H1 (cell line): ENCODE measurements around the gene ENTPD2. TPM values are rescaled to one million over a fixed set of nuclear protein-coding genes. Genes with fewer than 3 reads are reported as not detected.

Experiments
- CTCF ChIA-PET: fragments of 300-600 bp; sonication (Branson Sonifier 250); formaldehyde crosslinking; loops from one replicate; lab custom pipeline; 2021; ENCODE audit not compliant: partially characterized antibody; lab: Charles Lee
- POLR2A ChIA-PET: fragments of 300-600 bp; sonication (Branson Sonifier 250); formaldehyde crosslinking; loops from one replicate; lab custom pipeline; 2021; ENCODE audit warnings: inconsistent platforms; ENCODE audit not compliant: partially characterized antibody; lab: Charles Lee
- DNase-seq, 2 experiments: peaks; one replicate each; pipeline versions ENCODE4 v3.0.0 to v3.0.0-alpha.2; 2010 to 2022; ENCODE audit warnings: low spot score in 2 of 2, low read depth in 1 of 2, mixed read lengths in 1 of 2
- FAIRE-seq: peaks from 2 replicates; lab custom pipeline; 2011; peaks lifted over from hg19 to GRCh38; lab: Jason Lieb, UNC
- H2AFZ ChIP-seq: 2 replicates; pipeline ENCODE4 v1.8.1; 2012; ENCODE audit warnings: low read length, inconsistent platforms
- H2AK5ac ChIP-seq: 2 replicates; pipeline ENCODE4 v1.6.1; 2013; ENCODE audit warnings: low read depth, low read length
- H2BK120ac ChIP-seq: replicated peaks from 2 replicates; pipeline ENCODE3; 2013; ENCODE audit warnings: low read depth, low read length, inconsistent platforms
- H2BK12ac ChIP-seq: 2 replicates; pipeline ENCODE4 v1.6.1; 2013; ENCODE audit warnings: low read depth, low read length
- H2BK15ac ChIP-seq: 2 replicates; pipeline ENCODE4 v1.6.1; 2013; ENCODE audit warnings: low read length
- H2BK20ac ChIP-seq: 2 replicates; pipeline ENCODE4 v1.6.1; 2013; ENCODE audit warnings: low read length
- H2BK5ac ChIP-seq: 2 replicates; pipeline ENCODE4 v1.6.1; 2013; ENCODE audit warnings: low read depth, low read length
- H3K14ac ChIP-seq: 2 replicates; pipeline ENCODE4 v1.6.1; 2013; ENCODE audit warnings: inconsistent platforms; ENCODE audit not compliant: insufficient read length
- H3K18ac ChIP-seq: 2 replicates; pipeline ENCODE4 v1.6.1; 2013; ENCODE audit warnings: low read length; ENCODE audit errors: extremely low read depth
- H3K23ac ChIP-seq: 2 replicates; pipeline ENCODE4 v1.6.1; 2013; ENCODE audit warnings: inconsistent platforms; ENCODE audit not compliant: insufficient read length
- H3K23me2 ChIP-seq: 2 replicates; pipeline ENCODE4 v1.6.1; 2013; ENCODE audit warnings: low read depth, low read length
- H3K27ac ChIP-seq: 2 replicates; pipeline ENCODE4 v1.6.1; 2011; ENCODE audit warnings: low read depth, low read length, inconsistent platforms
- H3K27me3 ChIP-seq, 4 experiments: replicated peaks in 1 of 4; 1 replicate in 1 of 4; 2 replicates in 3 of 4; pipeline versions ENCODE4 v1.6.1 to v1.8.1; 2011 to 2013; ENCODE audit warnings: low read length in 3 of 4, mild to moderate bottlenecking in 3 of 4, inconsistent platforms in 2 of 4, mixed read lengths in 2 of 4, moderate library complexity in 1 of 4; ENCODE audit not compliant: control insufficient read depth in 3 of 4, insufficient read depth in 3 of 4; ENCODE audit errors: extremely low read depth in 1 of 4
- H3K36me3 ChIP-seq, 4 experiments: 2 replicates each; pipeline versions ENCODE4 v1.6.1 to v1.8.1; 2011 to 2013; ENCODE audit warnings: mild to moderate bottlenecking in 4 of 4, low read length in 3 of 4, moderate library complexity in 2 of 4, control low read depth in 1 of 4, inconsistent platforms in 1 of 4; ENCODE audit not compliant: insufficient read depth in 4 of 4, control insufficient read depth in 2 of 4
- H3K4ac ChIP-seq: replicated peaks from 2 replicates; pipeline ENCODE3; 2013; ENCODE audit warnings: low read length, low read depth, mixed read lengths, inconsistent platforms; ENCODE audit not compliant: insufficient read length
- H3K4me1 ChIP-seq, 4 experiments: replicated peaks in 1 of 4; 1 replicate in 1 of 4; 2 replicates in 3 of 4; pipeline versions ENCODE4 v1.6.1 to v1.8.1; 2011 to 2013; ENCODE audit warnings: low read length in 3 of 4, inconsistent platforms in 2 of 4, mixed read lengths in 1 of 4; ENCODE audit not compliant: insufficient read depth in 4 of 4, control insufficient read depth in 3 of 4
- H3K4me2 ChIP-seq, 2 experiments: 2 replicates each; pipeline versions ENCODE4 v1.6.1 to v1.8.1; 2011 to 2013; ENCODE audit warnings: low read depth in 2 of 2, low read length in 2 of 2, control low read depth in 1 of 2, inconsistent platforms in 1 of 2, mild to moderate bottlenecking in 1 of 2; ENCODE audit not compliant: insufficient read depth in 1 of 2
- H3K4me3 ChIP-seq, 4 experiments: fragments of 200-600, 300-600 bp in 1 of 4; sonication (generic), shearing (Covaris generic), sonication (Bioruptor Twin) in 1 of 4; 2 replicates each; pipeline versions ENCODE4 v1.5.1 to v1.8.1; 2011 to 2016; ENCODE audit warnings: low read length in 4 of 4, low read depth in 3 of 4, control low read depth in 2 of 4, inconsistent platforms in 2 of 4, mild to moderate bottlenecking in 2 of 4, mixed read lengths in 1 of 4, moderate library complexity in 1 of 4; ENCODE audit not compliant: insufficient read depth in 2 of 4; ENCODE audit errors: extremely low read depth in 1 of 4
- H3K56ac ChIP-seq: replicated peaks from 2 replicates; pipeline ENCODE3; 2013; ENCODE audit warnings: low read depth, mild to moderate bottlenecking, mixed read lengths, low read length, inconsistent platforms; ENCODE audit not compliant: insufficient read length
- H3K79me1 ChIP-seq: 2 replicates; pipeline ENCODE4 v1.6.1; 2013; ENCODE audit warnings: low read depth, low read length, control low read depth
- H3K79me2 ChIP-seq, 2 experiments: 2 replicates each; pipeline versions ENCODE4 v1.6.1 to v1.8.1; 2012 to 2013; ENCODE audit warnings: low read length in 2 of 2, mild to moderate bottlenecking in 2 of 2, inconsistent platforms in 1 of 2; ENCODE audit not compliant: insufficient read depth in 2 of 2, control insufficient read depth in 1 of 2
- H3K9ac ChIP-seq, 4 experiments: replicated peaks in 1 of 4; 1 replicate in 1 of 4; 2 replicates in 3 of 4; pipeline versions ENCODE4 v1.6.1 to v1.8.1; 2011 to 2013; ENCODE audit warnings: low read depth in 3 of 4, low read length in 3 of 4, control low read depth in 2 of 4, mild to moderate bottlenecking in 2 of 4, moderate library complexity in 2 of 4, inconsistent platforms in 1 of 4; ENCODE audit errors: extremely low read depth in 1 of 4
- H3K9me3 ChIP-seq, 2 experiments: 2 replicates each; pipeline versions ENCODE4 v1.6.1 to v1.8.1; 2012 to 2013; ENCODE audit warnings: mild to moderate bottlenecking in 2 of 2, moderate library complexity in 2 of 2, control low read depth in 1 of 2, inconsistent platforms in 1 of 2, low read depth in 1 of 2, low read length in 1 of 2, mixed read lengths in 1 of 2; ENCODE audit not compliant: insufficient read depth in 2 of 2
- H4K20me1 ChIP-seq, 2 experiments: replicated peaks in 1 of 2; 2 replicates each; pipeline versions ENCODE3 to v1.8.1; 2011 to 2013; ENCODE audit warnings: inconsistent platforms in 2 of 2, low read length in 2 of 2, mild to moderate bottlenecking in 1 of 2; ENCODE audit not compliant: insufficient read depth in 2 of 2, control insufficient read depth in 1 of 2
- H4K5ac ChIP-seq: 2 replicates; pipeline ENCODE4 v1.6.1; 2013; ENCODE audit warnings: low read length, low read depth, mixed read lengths, inconsistent platforms; ENCODE audit not compliant: insufficient read length
- H4K8ac ChIP-seq: 2 replicates; pipeline ENCODE4 v1.8.0; 2013; ENCODE audit warnings: mild to moderate bottlenecking, moderate library complexity, low read length, inconsistent platforms; ENCODE audit not compliant: insufficient read depth; ENCODE audit errors: extremely low read depth
- H4K91ac ChIP-seq: replicated peaks from 2 replicates; pipeline ENCODE3; 2013; ENCODE audit warnings: low read length, mixed read lengths, inconsistent platforms; ENCODE audit not compliant: insufficient read length
- HDAC2 ChIP-seq, 2 experiments: fragments of 300-600 bp in 1 of 2; sonication (generic) in 1 of 2; IDR thresholded peaks; 2 replicates each; pipeline ENCODE4 v1.6.1; 2011 to 2012; ENCODE audit warnings: low read depth in 2 of 2, low read length in 2 of 2, mild to moderate bottlenecking in 2 of 2, moderate library complexity in 2 of 2, borderline replicate concordance in 1 of 2, inconsistent platforms in 1 of 2
- HDAC6 ChIP-seq: IDR thresholded peaks from one replicate; pipeline ENCODE4 v1.7.1; 2012; ENCODE audit warnings: low read depth, mild to moderate bottlenecking, inconsistent platforms, low read length, moderate library complexity
- JUND ChIP-seq: IDR thresholded peaks from 2 replicates; pipeline ENCODE4 v1.6.1; 2011; ENCODE audit warnings: mild to moderate bottlenecking, improper control_type of control experiment, low read length
- PHF8 ChIP-seq: fragments of 200-600 bp; sonication (generic); conservative IDR thresholded peaks from 2 replicates; pipeline ENCODE4 v1.7.1; 2012; ENCODE audit warnings: low read depth, mild to moderate bottlenecking, inconsistent platforms, low read length, moderate library complexity
- POU5F1 ChIP-seq: IDR thresholded peaks from 2 replicates; pipeline ENCODE4 v1.6.1; 2011; ENCODE audit warnings: low read depth, mild to moderate bottlenecking, low read length, moderate library complexity
- RXRA ChIP-seq: IDR thresholded peaks from 2 replicates; pipeline ENCODE4 v1.6.1; 2011; ENCODE audit warnings: low read depth, mild to moderate bottlenecking, low read length, moderate library complexity; ENCODE audit not compliant: insufficient read depth
- SP1 ChIP-seq: IDR thresholded peaks from 2 replicates; pipeline ENCODE4 v1.6.1; 2011; ENCODE audit warnings: low read depth, low read length
- SP2 ChIP-seq: IDR thresholded peaks from 2 replicates; pipeline ENCODE4 v1.6.1; 2012; ENCODE audit warnings: mild to moderate bottlenecking, low read length, inconsistent platforms
- WGBS, 2 experiments: shearing (Covaris generic) in 1 of 2; methylation state at CpG; one replicate each; pipeline versions ENCODE4 v1.1.6 to v1.1.7; 2013 to 2015; ENCODE audit warnings: low lambda C conversion rate in 2 of 2, mixed read lengths in 2 of 2, inconsistent platforms in 1 of 2, low coverage in 1 of 2, missing lambda C conversion rate in 1 of 2; ENCODE audit not compliant: insufficient replicate concordance in 2 of 2, insufficient coverage in 1 of 2, insufficient read length in 1 of 2; ENCODE audit errors: extremely low coverage in 1 of 2, missing lambda C conversion rate in 1 of 2; 5-methylcytosine and 5-hydroxymethylcytosine counted together
- polyA plus RNA-seq, 7 experiments: library from polyadenylated mRNA; depleted of rRNA in 3 of 7; stranded (reverse) in 5 of 7; unstranded in 2 of 7; fragments of >200 nt in 5 of 7; fragments of 200-250 nt in 2 of 7; gene quantifications; 1 replicate in 5 of 7; 2 replicates in 1 of 7; 4 replicates in 1 of 7; pipeline versions ENCODE4 v1.2.1 to v1.2.3, GENCODE V29; 2011 to 2013; ENCODE audit warnings: missing spikeins in 2 of 7, mixed read lengths in 2 of 7
- total RNA-seq: library from RNA; stranded (reverse); fragmentation: NEBNext Ultra II Directional; extraction: Animal tissue kit (Norgen Biotek cat#: 25700); gene quantifications from 2 replicates; pipeline ENCODE4 v1.2.1, GENCODE V29; 2021
- TF ChIP-seq, protein P1 (sequence below): IDR thresholded peaks from 2 replicates; pipeline ENCODE4 v1.6.1; 2012; ENCODE audit warnings: inconsistent platforms
- TF ChIP-seq, protein P2 (sequence below): IDR thresholded peaks from 2 replicates; pipeline ENCODE4 v1.6.1; 2011; ENCODE audit warnings: low read length, improper control_type of control experiment

Gene ENTPD2
- total and polyA plus RNA-seq, 2 of the 8 experiments (the other 6 are each of a cell fraction or from before 2014, with no cell fraction given) = 0.65 to 3.8 TPM

DNA sequence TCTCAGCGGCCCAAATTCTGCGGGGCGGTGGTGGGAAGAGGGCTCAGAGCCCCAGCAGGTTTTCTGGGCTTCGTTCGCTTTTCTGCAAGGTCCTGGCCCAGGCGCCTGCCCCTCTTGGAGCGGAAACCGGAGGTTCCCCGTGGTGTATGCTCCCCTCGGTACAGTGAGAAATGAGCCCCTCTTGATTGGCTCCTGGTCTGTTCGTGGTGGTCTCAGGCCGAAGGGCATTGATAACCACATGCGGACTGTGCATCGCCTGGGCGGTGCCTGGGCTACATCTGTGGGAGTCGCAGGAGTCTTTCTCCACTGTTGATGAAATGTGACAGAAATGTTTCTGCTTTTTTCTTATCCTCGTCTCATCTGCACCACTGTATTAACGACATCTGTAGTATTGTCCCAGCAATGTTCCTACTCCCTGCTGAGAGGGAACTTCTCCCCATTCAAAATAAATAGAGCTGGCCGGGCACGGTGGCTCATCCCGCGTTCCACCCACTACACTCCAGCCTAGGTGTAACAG, 33.6 kb upstream of the ENTPD2 start:
- POLR2A ChIA-PET = interaction anchor here (0.6 to 1.4 kb wide), 7 partner anchors 9 to 311 kb away, joined by 3 to 9 read pairs (median 3); partner anchors contain the start of gene UAP1L1
- Histone ChIP-seq H2AK5ac (no peak overlapping the region), H3K27ac (no peak overlapping the region), H3K23ac (no peak overlapping the region), H2BK120ac (no peak overlapping the region), H2BK12ac (no peak overlapping the region), H2BK5ac (0 out of 2 replicates have a peak overlapping the region, but pooled peaks have one; percentile 60), H3K9ac (peak overlapping the region; percentile 28 to 54 (median 42); a peak in 4 of 7 replicates), H2BK20ac (no peak overlapping the region), H3K14ac (no peak overlapping the region), H3K23me2 (peaks cover 12% of the 10 kb centered on the region; the same call in 1 of the 2 replicates), H3K9me3 (no peaks in the 10 kb centered on the region), H3K18ac (peak overlapping the region; percentile 48; the same call in 1 of the 2 replicates), H3K4me2 (peak overlapping the region; percentile 83 to 94), H2BK15ac (no peak overlapping the region), H3K36me3 (no peaks in the 10 kb centered on the region; a peak in 1 of 8 replicates), H4K8ac (peak overlapping the region; percentile 87; the same call in 1 of the 2 replicates), H3K27me3 (peaks cover 0 to 11% (median 3%) of the 10 kb centered on the region in 4 experiments; a peak in 5 of 7 replicates), H3K4me3 (peak overlapping the region; percentile 55 to 81 (median 71)), H3K4ac (no peak overlapping the region), H3K79me1 (no peaks in the 10 kb centered on the region), H3K4me1 (peaks cover 0 to 10% (median 4%) of the 10 kb centered on the region in 4 experiments; a peak in 4 of 7 replicates), H3K79me2 (no peaks in the 10 kb centered on the region), H4K5ac (peak overlapping the region; percentile 10), H2AFZ (no peak overlapping the region; the same call in 1 of the 2 replicates), H4K91ac (peak overlapping the region; percentile 18), H3K56ac (no peak overlapping the region), H4K20me1 (no peaks in the 10 kb centered on the region)
- WGBS, 2 experiments = 11% methylated on average over 22 of the region's 22 CpGs; no CpG with 5 or more reads in 1 of the 2 experiments
- CTCF ChIA-PET = interaction anchor here (0.6 to 7.8 kb wide), 7 partner anchors 20 to 149 kb away, joined by 3 to 80 read pairs (median 4); partner anchors contain the start of gene SAPCD2
- FAIRE-seq (no peak), DNase-seq (no peak)
- TF ChIP-seq PHF8 = no peak
- TF ChIP-seq, protein P1, sequence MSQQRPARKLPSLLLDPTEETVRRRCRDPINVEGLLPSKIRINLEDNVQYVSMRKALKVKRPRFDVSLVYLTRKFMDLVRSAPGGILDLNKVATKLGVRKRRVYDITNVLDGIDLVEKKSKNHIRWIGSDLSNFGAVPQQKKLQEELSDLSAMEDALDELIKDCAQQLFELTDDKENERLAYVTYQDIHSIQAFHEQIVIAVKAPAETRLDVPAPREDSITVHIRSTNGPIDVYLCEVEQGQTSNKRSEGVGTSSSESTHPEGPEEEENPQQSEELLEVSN = no peak
- no peak for TF ChIP-seq POU5F1
- no peak for TF ChIP-seq SP1
- TF ChIP-seq SP2 = no peak
- TF ChIP-seq JUND = no peak
- no peak for TF ChIP-seq RXRA
- no peak; a peak in 1 of 4 replicates for TF ChIP-seq HDAC2 (IDR thresholded peaks at IDR 0.05; ENCODE audit: borderline replicate concordance in 1 of 2, low read depth in 2 of 2, low read length in 2 of 2)
- TF ChIP-seq, protein P2, sequence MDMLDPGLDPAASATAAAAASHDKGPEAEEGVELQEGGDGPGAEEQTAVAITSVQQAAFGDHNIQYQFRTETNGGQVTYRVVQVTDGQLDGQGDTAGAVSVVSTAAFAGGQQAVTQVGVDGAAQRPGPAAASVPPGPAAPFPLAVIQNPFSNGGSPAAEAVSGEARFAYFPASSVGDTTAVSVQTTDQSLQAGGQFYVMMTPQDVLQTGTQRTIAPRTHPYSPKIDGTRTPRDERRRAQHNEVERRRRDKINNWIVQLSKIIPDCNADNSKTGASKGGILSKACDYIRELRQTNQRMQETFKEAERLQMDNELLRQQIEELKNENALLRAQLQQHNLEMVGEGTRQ = no peak
- no peak for TF ChIP-seq HDAC6
